Natural killer cell (primary cell): ENCODE data around the gene ZNF511. TPM values are rescaled to one million over a fixed set of nuclear protein-coding genes. Genes with fewer than 3 reads are reported as not detected.
A peak's percentile ranks its signal among the peaks of the same experiment; 100 is the strongest.

ENCODE experiments used
- ATAC-seq, 3 donors: fragments of 150-1000 bp in 2 of 3; fragments of 200-7000 bp in 1 of 3; cut with Tn5 transposase; 1 replicate in 1 of 3; 2 replicates in 2 of 3; pipeline ENCODE4 v1.10.0; 2021; ENCODE audit warnings: mild to moderate bottlenecking in 2 of 3, moderate library complexity in 2 of 3
- DNase-seq, 2 donors: peaks; one replicate each; pipeline versions ENCODE4 v3.0.0 to v3.0.0-alpha.2; 2013 to 2021; ENCODE audit warnings: mixed read lengths in 1 of 2
- H3K27ac ChIP-seq: one replicate; pipeline ENCODE4 v1.5.1; 2013; ENCODE audit warnings: mild to moderate bottlenecking, low read length
- H3K27me3 ChIP-seq: one replicate; pipeline ENCODE4 v1.6.1; 2013; ENCODE audit warnings: low read length; ENCODE audit not compliant: control insufficient read depth, insufficient read depth
- H3K36me3 ChIP-seq: one replicate; pipeline ENCODE4 v1.6.1; 2013; ENCODE audit warnings: low read length; ENCODE audit not compliant: control insufficient read depth, insufficient read depth
- H3K4me1 ChIP-seq: one replicate; pipeline ENCODE4 v1.6.1; 2013; ENCODE audit warnings: low read length; ENCODE audit not compliant: control insufficient read depth, insufficient read depth
- H3K4me3 ChIP-seq: one replicate; pipeline ENCODE4 v1.5.1; 2013; ENCODE audit warnings: low read length
- H3K9me3 ChIP-seq: one replicate; pipeline ENCODE4 v1.6.1; 2013; ENCODE audit warnings: low read length; ENCODE audit not compliant: control insufficient read depth, insufficient read depth
- H3K27ac Mint-ChIP-seq, 2 donors: one replicate each; pipeline ENCODE4 v1.8.0; 2022; ENCODE audit warnings: mild to moderate bottlenecking in 2 of 2, mixed read lengths in 2 of 2, moderate library complexity in 1 of 2
- H3K27me3 Mint-ChIP-seq, 2 donors: one replicate each; pipeline ENCODE4 v1.8.0; 2022; ENCODE audit warnings: low read depth in 2 of 2, mixed read lengths in 2 of 2
- H3K36me3 Mint-ChIP-seq: one replicate; pipeline ENCODE4 v1.8.0; 2022; ENCODE audit warnings: mixed read lengths
- H3K4me1 Mint-ChIP-seq, 2 donors: one replicate each; pipeline ENCODE4 v1.8.0; 2022; ENCODE audit warnings: mixed read lengths in 2 of 2
- H3K4me3 Mint-ChIP-seq: one replicate; pipeline ENCODE4 v1.8.0; 2022; ENCODE audit warnings: mild to moderate bottlenecking, moderate library complexity, mixed read lengths
- H3K9me3 Mint-ChIP-seq, 2 donors: one replicate each; pipeline ENCODE4 v1.8.0; 2022; ENCODE audit warnings: mixed read lengths in 2 of 2
- WGBS: methylation state at CpG from one replicate; pipeline ENCODE4 v1.1.7; 2013; ENCODE audit warnings: missing lambda C conversion rate; ENCODE audit not compliant: insufficient coverage; 5-methylcytosine and 5-hydroxymethylcytosine counted together
- intact Hi-C: fragments of 100-400 bp; cut with micrococcal nuclease; formaldehyde crosslinking; loops from one replicate; pipeline ENCODE4 v1.14.2; 2022
- total RNA-seq, 4 donors: library from RNA; stranded (reverse); fragments of 120-200 nt in 1 of 4; gene quantifications; one replicate each; pipeline versions ENCODE4 v1.2.3 to v1.2.4, GENCODE V29; 2013 to 2022
- TF ChIP-seq, protein P1 (sequence below): fragments of 200-600 bp; IDR thresholded peaks from one replicate; pipeline ENCODE4 v1.8.0; 2022; ENCODE audit warnings: antibody characterized with exemption

The ZNF511 gene
- total RNA-seq, 3 donors from 2014 or later (not counting 1 experiment from before 2014, with no cell fraction given), result 28.1 to 39.0 (median 32.4) TPM

DNA sequence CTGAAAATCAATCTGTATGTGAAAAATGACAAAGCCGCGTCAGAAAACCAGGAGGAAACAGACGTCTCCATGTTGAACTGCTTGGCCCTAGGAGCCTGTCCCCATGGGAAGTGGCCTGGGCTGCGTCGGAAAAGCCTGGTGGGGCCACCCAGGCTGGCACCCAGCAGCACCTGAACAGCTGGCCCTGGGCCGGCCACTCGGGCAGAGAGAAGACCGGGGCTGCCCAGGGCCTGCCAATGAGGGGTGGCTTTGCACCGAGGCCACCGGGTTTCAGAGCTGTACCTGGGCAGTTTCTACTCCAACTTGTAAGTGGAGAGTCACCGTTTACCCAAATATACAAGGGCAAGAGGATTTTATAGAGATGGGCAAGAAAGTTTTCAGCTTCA, 50.2 kb downstream of the ZNF511 start:
- peaks cover 10% of the 10 kb centered on the region for H3K4me1 ChIP-seq
- DNase-seq (no peak), ATAC-seq (no peak)
- WGBS, result 90% methylated on average over 11 of the region's 11 CpGs
- no peak overlapping the region for H3K27ac ChIP-seq
- H3K27me3 Mint-ChIP-seq, result no peaks in the 10 kb centered on the region
- no peaks in the 10 kb centered on the region for H3K36me3 ChIP-seq
- no peaks in the 10 kb centered on the region for H3K27me3 ChIP-seq
- no peak overlapping the region for H3K4me3 Mint-ChIP-seq
- no peak overlapping the region for H3K27ac Mint-ChIP-seq
- no peaks in the 10 kb centered on the region for H3K36me3 Mint-ChIP-seq
- no peaks in the 10 kb centered on the region for H3K4me1 Mint-ChIP-seq
- intact Hi-C loops, result loop anchor here (1.0 kb wide), 1 partner anchor 35 kb away; the partner anchor contains the start of gene MTG1
- H3K9me3 ChIP-seq, result no peaks in the 10 kb centered on the region
- TF ChIP-seq, protein P1, sequence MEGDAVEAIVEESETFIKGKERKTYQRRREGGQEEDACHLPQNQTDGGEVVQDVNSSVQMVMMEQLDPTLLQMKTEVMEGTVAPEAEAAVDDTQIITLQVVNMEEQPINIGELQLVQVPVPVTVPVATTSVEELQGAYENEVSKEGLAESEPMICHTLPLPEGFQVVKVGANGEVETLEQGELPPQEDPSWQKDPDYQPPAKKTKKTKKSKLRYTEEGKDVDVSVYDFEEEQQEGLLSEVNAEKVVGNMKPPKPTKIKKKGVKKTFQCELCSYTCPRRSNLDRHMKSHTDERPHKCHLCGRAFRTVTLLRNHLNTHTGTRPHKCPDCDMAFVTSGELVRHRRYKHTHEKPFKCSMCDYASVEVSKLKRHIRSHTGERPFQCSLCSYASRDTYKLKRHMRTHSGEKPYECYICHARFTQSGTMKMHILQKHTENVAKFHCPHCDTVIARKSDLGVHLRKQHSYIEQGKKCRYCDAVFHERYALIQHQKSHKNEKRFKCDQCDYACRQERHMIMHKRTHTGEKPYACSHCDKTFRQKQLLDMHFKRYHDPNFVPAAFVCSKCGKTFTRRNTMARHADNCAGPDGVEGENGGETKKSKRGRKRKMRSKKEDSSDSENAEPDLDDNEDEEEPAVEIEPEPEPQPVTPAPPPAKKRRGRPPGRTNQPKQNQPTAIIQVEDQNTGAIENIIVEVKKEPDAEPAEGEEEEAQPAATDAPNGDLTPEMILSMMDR, result no peak
- H3K4me3 ChIP-seq, result no peak overlapping the region
- H3K9me3 Mint-ChIP-seq, result no peaks in the 10 kb centered on the region

DNA sequence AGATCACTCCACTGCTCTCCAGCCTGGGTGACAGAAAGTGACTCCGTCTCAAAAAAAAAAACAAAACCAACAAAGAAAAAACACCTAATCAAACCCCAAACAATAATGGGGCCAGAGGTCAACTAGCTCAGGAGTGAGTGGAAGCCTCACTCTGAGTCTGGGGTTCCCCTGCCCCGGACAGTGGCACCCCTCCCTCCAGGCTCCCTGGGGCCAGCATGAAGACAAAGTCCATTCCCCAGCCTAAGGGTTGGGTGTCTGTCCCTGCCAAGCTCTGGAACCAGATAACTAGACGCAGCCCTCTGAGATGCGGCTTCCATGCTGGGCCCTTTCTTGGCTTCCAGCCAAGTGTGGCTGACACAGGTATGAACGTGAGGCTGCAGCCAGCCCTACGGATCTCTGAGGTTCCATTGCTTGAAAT, 50.8 kb downstream of the ZNF511 start:
- Mint-ChIP-seq H3K27me3 (no peaks in the 10 kb centered on the region), H3K27ac (no peak overlapping the region), H3K9me3 (no peaks in the 10 kb centered on the region), H3K4me1 (no peaks in the 10 kb centered on the region), H3K4me3 (no peak overlapping the region), H3K36me3 (no peaks in the 10 kb centered on the region)
- Histone ChIP-seq H3K4me3 (no peak overlapping the region), H3K27ac (no peak overlapping the region), H3K36me3 (peaks cover 2% of the 10 kb centered on the region), H3K27me3 (no peaks in the 10 kb centered on the region), H3K4me1 (peaks cover 10% of the 10 kb centered on the region), H3K9me3 (no peaks in the 10 kb centered on the region)
- intact Hi-C loops, result no loop called here
- WGBS, result 71% methylated on average over 6 of the region's 6 CpGs
- TF ChIP-seq, protein P1, result no peak
- ATAC-seq, result no peak
- DNase-seq, result peak in 1 of 2 donors; percentile 69

DNA sequence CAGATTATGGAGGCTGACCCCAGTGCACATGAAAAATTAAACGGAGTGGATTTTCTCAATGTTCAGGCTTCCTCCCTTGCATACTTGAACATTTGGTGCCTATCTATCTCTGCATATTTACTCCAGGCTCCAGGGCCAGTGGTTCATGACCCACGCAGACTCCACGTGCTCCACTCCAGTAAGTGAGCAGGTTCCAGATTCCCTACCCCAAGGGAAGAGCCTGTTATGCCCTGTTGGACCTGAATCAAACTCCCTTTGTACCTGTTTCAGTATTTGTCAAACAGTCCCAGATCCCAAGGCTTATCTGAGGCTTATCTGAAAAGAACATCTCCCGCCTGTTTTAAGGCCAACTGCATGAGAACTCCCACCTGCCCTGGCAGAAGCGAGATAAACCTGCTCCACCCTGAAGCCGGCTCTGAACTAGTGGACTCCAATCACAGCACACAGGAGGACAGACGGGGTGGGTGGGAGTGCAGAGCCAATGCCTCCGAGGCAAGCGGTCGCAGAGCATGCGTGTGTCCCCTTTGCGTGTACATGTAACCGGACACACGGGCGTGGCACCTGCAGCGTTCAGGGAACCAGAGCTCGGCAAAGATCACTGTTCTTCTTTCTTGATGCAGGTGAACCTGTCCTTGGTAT, 51.4 kb downstream of the ZNF511 start:
- no peak overlapping the region for H3K4me3 Mint-ChIP-seq

More for the DNA sequence above, 51.4 kb downstream of the ZNF511 start:
- TF ChIP-seq, protein P1, result no peak
- Histone ChIP-seq H3K36me3 (peaks cover 6% of the 10 kb centered on the region), H3K27ac (no peak overlapping the region), H3K9me3 (no peaks in the 10 kb centered on the region), H3K4me1 (peaks cover 10% of the 10 kb centered on the region), H3K4me3 (no peak overlapping the region), H3K27me3 (no peaks in the 10 kb centered on the region)
- no peaks in the 10 kb centered on the region for H3K27me3 Mint-ChIP-seq
- ATAC-seq (no peak), DNase-seq (no peak)
- H3K9me3 Mint-ChIP-seq, result no peaks in the 10 kb centered on the region
- 95% methylated on average over 17 of the region's 17 CpGs for WGBS
- no peaks in the 10 kb centered on the region for H3K36me3 Mint-ChIP-seq
- H3K27ac Mint-ChIP-seq, result no peak overlapping the region
- intact Hi-C loops, result no loop called here
- H3K4me1 Mint-ChIP-seq, result no peaks in the 10 kb centered on the region
